HG03378 (cell line): Measurements from ENCODE around the gene RNF115.
"Not testable (repeated sequence)": the region's sequence is repeated elsewhere in the genome, so short reads cannot be mapped to it uniquely, and the experiment has no call there.

Source experiments
- ATAC-seq: cut with Tn5 transposase; IDR thresholded peaks from one replicate; pipeline ENCODE4 v1.9.1; 2021; ENCODE audit warnings: mild to moderate bottlenecking, moderate library complexity; ENCODE audit not compliant: unreplicated experiment

The RNF115 gene

GRCh38 chr1:145782272-145783099 is 41.4 kb downstream of the RNF115 start:
- ATAC-seq = no peak

GRCh38 chr1:145778146-145778540 is 45.8 kb downstream of the RNF115 start:
- ATAC-seq = no peak

GRCh38 chr1:145777357-145778145 is 46.3 kb downstream of the RNF115 start:
- no peak for ATAC-seq

- ATAC-seq = no peak
Observed at GRCh38 chr1:145773423-145773822, 50.5 kb downstream of the RNF115 start.

- no peak for ATAC-seq
Observed at GRCh38 chr1:145771056-145771455, 52.8 kb downstream of the RNF115 start.

GRCh38 chr1:145768004-145768403 is 55.9 kb downstream of the RNF115 start:
- not testable (repeated sequence) for ATAC-seq

- ATAC-seq = not testable (repeated sequence)
Observed at GRCh38 chr1:145766926-145767325, 57.0 kb downstream of the RNF115 start.

- not testable (repeated sequence) for ATAC-seq
Observed at GRCh38 chr1:145765585-145766360, 58.1 kb downstream of the RNF115 start.

- not testable (repeated sequence) for ATAC-seq
Observed at GRCh38 chr1:145765127-145765526, 58.8 kb downstream of the RNF115 start.

- not testable (repeated sequence) for ATAC-seq
Observed at GRCh38 chr1:145764231-145764940, 59.5 kb downstream of the RNF115 start.

- ATAC-seq = not testable (repeated sequence)
Observed at GRCh38 chr1:145762001-145762400, 61.9 kb downstream of the RNF115 start.

- not testable (repeated sequence) for ATAC-seq
Observed at GRCh38 chr1:145761498-145761897, 62.4 kb downstream of the RNF115 start.

GRCh38 chr1:145760395-145760949 is 63.4 kb downstream of the RNF115 start:
- not testable (repeated sequence) for ATAC-seq

- ATAC-seq = no peak
Observed at GRCh38 chr1:145759721-145760120, 64.2 kb downstream of the RNF115 start.

GRCh38 chr1:145758575-145758974 is 65.3 kb downstream of the RNF115 start:
- no peak for ATAC-seq

GRCh38 chr1:145758116-145758515 is 65.8 kb downstream of the RNF115 start:
- no peak for ATAC-seq

- no peak for ATAC-seq
Observed at GRCh38 chr1:145757420-145757819, 66.5 kb downstream of the RNF115 start.

- no peak for ATAC-seq
Observed at GRCh38 chr1:145751491-145752037, 72.3 kb downstream of the RNF115 start.

GRCh38 chr1:145750426-145750825 is 73.5 kb downstream of the RNF115 start:
- no peak for ATAC-seq
